K562 (cell line): ENCODE results near the gene EVI5.

Experiments
- CTCF ChIP-seq, 3 experiments: IDR thresholded peaks in 2 of 3; conservative IDR thresholded peaks in 1 of 3; 2 replicates each; pipeline ENCODE4 v1.5.1; 2011 to 2012; ENCODE audit warnings: low read length in 3 of 3, mild to moderate bottlenecking in 3 of 3, control low read depth in 2 of 3, improper control_type of control experiment in 1 of 3, inconsistent platforms in 1 of 3, low read depth in 1 of 3, mixed read lengths in 1 of 3, moderate library complexity in 1 of 3; ENCODE audit not compliant: insufficient read depth in 2 of 3
- MAFK ChIP-seq: IDR thresholded peaks from 2 replicates; pipeline ENCODE4 v1.6.1; 2011; ENCODE audit warnings: low read length, improper control_type of control experiment
- MEF2D ChIP-seq: conservative IDR thresholded peaks from 2 replicates; pipeline ENCODE4 v1.6.1; 2016; ENCODE audit warnings: low read depth, missing genetic modification characterization, missing compliant biosample characterization
- MYBL2 ChIP-seq, 2 experiments: fragments of 450-650 bp in 1 of 2; sonication (generic) in 1 of 2; formaldehyde crosslinking in 1 of 2; IDR thresholded peaks; 2 replicates each; pipeline versions ENCODE4 v1.6.1 to v1.8.1; 2017 to 2022; ENCODE audit warnings: borderline replicate concordance in 1 of 2, inconsistent platforms in 1 of 2, low read depth in 1 of 2, mild to moderate bottlenecking in 1 of 2, missing genetic modification reagents in 1 of 2, moderate library complexity in 1 of 2
- TCF7L2 ChIP-seq: fragments of 150-350 bp; IDR thresholded peaks from 2 replicates; pipeline ENCODE4 v1.6.1; 2016; ENCODE audit warnings: low read depth, mild to moderate bottlenecking, low read length, moderate library complexity
- TOE1 ChIP-seq, 2 experiments: fragments of 450-650 bp in 1 of 2; sonication (generic) in 1 of 2; formaldehyde crosslinking in 1 of 2; IDR thresholded peaks; 2 replicates each; pipeline versions ENCODE4 v1.7.1 to v1.8.0; 2016 to 2022; ENCODE audit warnings: borderline replicate concordance in 2 of 2, mild to moderate bottlenecking in 2 of 2, antibody characterized with exemption in 1 of 2, inconsistent platforms in 1 of 2, low read depth in 1 of 2, missing genetic modification reagents in 1 of 2, moderate library complexity in 1 of 2
- ZNF384 ChIP-seq: IDR thresholded peaks from 2 replicates; pipeline ENCODE4 v1.6.1; 2012; ENCODE audit warnings: low read depth, low read length, improper control_type of control experiment

GRCh38 chr1:92690212-92690906 lies 94.5 kb downstream of the EVI5 start:
- TF ChIP-seq MAFK, result no peak
- TF ChIP-seq MEF2D, result no peak
- TF ChIP-seq CTCF (IDR thresholded peaks at IDR 0.05 in 2 of 3, conservative IDR thresholded peaks at IDR 0.05 in 1 of 3; ENCODE audit: insufficient read depth in 2 of 3, low read depth in 1 of 3, low read length in 3 of 3), result no peak
- no peak for TF ChIP-seq TOE1 (IDR thresholded peaks at IDR 0.05; ENCODE audit: borderline replicate concordance)
- no peak for TF ChIP-seq TOE1 (CRISPR knock-in tag; IDR thresholded peaks at IDR 0.05; ENCODE audit: borderline replicate concordance, low read depth)
- no peak for TF ChIP-seq ZNF384
- TF ChIP-seq MYBL2 (IDR thresholded peaks at IDR 0.05; ENCODE audit: low read depth), result no peak
- no peak for TF ChIP-seq MYBL2 (CRISPR knock-in tag; IDR thresholded peaks at IDR 0.05; ENCODE audit: borderline replicate concordance)
- no peak for TF ChIP-seq TCF7L2
